NCI-H146 (cell line): ENCODE results near the gene ITGA1.
A peak's percentile ranks its signal among the peaks of the same experiment; 100 is the strongest.
"Not testable (repeated sequence)": the region's sequence is repeated elsewhere in the genome, so short reads cannot be mapped to it uniquely, and the experiment has no call there.

ENCODE experiments used
- DNase-seq: peaks from one replicate; lab custom pipeline; 2025; lab: John Stamatoyannopoulos, UW

The ITGA1 gene

DNA sequence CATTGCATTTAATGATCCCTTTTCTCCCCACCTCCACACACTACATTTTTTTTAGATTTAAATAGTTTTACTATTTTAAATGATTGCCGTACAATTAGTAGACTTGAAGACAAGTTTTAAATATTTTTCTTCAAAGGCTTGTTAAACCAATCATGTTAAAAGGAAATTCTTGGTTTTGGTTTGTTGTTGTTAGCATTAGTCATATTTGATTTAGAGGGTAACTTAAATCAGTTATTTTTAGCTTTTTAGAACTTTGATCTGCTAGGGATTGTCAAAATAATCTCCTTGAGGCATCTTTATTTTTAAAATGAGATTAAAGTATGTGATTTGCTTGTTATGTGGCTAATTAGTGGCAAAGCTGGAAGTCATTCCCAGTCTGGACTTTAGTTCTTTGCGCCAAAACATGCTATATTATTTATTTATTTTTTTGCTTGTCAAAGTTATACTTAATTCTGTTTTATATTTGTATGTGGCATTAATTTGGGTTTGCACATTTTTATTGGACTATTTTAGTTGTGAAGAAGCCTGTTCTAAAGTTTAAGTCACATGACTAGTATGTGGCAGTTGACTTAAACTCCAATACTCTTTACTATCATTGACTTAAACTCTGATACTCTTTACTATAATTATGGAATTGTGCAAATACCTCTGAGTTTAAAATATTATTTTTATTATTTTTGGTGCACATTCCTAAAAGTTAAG is 14.7 kb downstream of the ITGA1 start:
- no peak for DNase-seq

GRCh38 chr5:52802974-52803336 is 15.2 kb downstream of the ITGA1 start:
- DNase-seq, result no peak

DNA sequence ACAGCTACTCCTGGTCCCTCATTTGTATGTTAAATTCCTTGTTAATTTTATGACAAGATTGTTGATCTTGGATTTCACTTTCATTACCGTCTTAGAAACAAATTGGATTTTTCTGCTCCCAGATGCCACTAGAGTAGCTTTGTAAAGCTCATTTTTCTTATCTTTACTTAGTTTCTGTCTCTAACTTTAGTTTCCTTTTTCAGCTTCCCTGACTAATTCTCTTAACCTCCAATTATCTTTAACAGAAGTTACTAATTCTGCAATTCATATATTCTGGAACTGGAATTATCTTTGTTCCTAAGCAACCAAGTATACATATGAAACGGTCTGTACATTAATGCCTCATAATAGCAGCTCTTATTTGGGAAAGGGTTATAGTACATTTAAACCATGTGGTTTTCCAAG is 16.7 kb downstream of the ITGA1 start:
- DNase-seq, result no peak

DNA sequence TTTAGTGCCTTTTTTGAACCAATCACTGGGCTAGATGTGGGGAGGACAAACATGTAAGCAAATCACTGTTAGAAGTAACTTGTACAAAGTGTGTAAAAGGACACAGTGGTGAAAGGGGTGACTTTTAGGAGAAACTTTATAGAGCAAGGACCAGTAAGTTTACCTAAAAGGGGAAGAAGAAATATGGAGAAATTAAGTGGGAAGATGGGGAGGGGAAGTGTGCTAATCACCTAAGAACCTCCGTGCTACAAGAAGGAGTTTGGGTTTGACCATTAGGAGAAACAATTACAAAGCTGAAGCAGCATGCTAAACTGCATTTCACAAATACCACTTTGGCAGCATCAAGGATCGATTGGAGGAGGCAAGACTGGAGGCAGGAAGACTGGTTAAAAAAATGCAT is 17.3 kb downstream of the ITGA1 start:
- no peak for DNase-seq

- DNase-seq, result no peak
These were observed 17.9 kb downstream of the ITGA1 start for GRCh38 chr5:52805615-52806014.

- DNase-seq, result no peak
These were observed 19.3 kb downstream of the ITGA1 start for GRCh38 chr5:52807037-52807436.

- no peak for DNase-seq
These were observed 20.0 kb downstream of the ITGA1 start for GRCh38 chr5:52807723-52808122.

DNA sequence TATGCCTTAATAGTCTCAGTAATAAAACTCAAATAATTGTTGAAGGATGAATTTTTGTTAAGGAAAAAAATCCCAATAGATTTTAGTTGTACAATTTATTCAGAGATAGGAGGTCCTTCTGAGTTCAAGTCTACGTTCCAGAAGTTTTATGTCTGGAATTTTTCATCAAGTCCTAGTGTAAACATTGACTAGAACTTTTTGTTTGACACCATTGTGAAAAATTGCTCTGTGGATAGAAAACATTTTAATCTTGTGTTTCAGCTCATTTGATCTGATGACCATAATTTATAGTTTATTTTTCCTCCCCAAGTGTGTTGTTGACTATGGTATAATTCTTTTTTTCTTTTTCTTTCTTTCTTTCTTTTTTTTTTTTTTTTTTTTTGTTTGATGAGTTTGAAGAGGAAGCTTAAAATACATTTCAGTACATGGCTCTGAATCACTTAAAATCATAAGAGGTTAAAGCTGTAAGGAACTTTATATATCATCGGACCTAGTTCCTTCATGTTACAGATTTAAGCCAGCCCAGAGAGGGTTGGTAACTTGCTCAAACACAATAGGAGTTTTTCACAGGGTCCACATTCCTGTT is 20.7 kb downstream of the ITGA1 start:
- no peak for DNase-seq

- DNase-seq, result no peak
These were observed 22.2 kb downstream of the ITGA1 start for GRCh38 chr5:52809884-52810283.

- no peak for DNase-seq
These were observed 22.7 kb downstream of the ITGA1 start for GRCh38 chr5:52810426-52810825.

DNA sequence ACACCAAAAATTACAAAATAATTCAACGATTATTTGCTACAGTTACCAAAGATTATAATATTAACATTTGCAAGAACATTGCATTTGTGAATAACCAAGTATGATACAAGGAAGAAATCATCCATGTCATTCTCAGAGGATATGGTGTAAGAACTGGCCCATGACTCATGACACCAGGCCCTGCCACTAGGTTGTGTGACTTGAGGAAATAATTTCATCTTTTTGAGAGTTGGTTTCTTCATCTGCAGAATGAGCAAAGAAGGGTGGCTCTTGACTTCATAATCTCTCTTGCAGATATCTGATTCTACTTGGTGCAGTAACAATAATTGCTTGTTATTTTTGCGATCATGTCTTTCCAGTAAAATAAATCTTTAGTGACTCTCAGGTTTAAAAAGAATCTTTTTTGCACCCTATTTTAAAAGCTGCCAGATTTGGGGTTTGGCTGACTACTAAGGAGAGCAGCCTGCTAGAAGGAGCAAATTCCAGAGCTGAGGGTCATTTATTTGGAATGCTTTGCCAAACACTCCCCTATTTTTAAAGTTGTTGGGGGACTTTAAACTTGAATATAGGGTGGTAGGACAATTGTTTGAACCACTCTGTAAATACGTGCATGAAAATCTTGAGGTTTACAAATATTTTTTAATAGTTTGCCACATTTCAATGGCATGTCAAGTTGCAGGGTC is 23.5 kb downstream of the ITGA1 start:
- DNase-seq, result no peak

DNA sequence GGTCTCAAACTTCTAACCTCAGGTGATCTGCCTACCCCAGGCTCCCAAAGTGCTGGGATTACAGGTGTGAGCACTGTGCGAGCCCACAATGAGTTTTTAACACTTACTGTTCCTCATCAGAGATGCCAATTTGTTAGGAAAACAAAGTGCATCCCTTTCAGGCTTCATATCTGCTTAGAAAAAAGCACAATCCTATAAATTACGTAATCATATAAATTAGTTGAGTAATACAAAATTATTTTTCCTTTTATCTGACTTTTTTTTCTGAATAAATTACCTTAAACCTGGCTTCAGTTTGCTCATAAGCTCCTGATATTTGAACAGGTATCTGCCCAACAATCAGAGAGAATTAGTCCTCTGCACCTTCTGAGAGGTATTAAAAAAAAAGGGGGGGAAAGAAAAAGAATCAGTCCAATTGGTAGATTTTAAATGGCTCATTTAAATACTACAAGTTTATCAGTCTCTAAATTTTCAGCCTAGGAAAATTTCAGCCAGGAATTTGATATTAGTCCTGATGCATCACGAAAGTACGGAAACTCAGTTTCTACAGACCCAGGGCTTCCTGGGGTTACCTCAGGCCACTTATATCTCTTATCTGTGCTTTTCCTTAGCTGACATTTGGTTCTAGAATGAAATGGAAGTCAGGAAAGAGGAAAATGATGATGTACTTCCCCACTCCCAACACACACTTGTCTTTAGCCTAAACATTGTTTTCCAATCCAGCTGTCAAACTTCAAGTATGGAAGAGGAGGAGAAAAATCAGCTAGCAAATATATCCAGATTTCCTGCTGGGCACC is 26.8 kb downstream of the ITGA1 start:
- no peak for DNase-seq

GRCh38 chr5:52817818-52818217 is 30.1 kb downstream of the ITGA1 start:
- DNase-seq, result no peak

DNA sequence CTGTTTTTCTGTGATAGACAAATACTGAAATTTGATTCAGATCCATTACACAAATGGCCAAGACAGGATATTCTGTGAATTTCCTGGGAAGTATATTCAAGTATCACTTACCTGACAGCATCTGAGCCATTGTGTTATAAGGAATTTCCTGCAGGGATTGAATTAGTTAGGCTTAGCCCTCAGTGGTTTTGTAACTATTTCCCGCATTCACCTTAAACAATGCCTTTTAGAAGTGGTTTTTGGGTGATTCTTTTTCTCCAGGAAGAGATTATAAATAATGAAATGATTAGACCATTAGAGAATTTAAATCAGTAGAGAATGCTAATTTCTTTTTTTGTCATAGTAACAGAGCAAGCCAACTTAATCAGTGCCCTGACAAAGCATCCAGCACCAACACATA is 30.6 kb downstream of the ITGA1 start:
- no peak for DNase-seq

- DNase-seq, result not testable (repeated sequence)
These were observed 31.1 kb downstream of the ITGA1 start for GRCh38 chr5:52818807-52819206.

- DNase-seq, result no peak
These were observed 34.2 kb downstream of the ITGA1 start for GRCh38 chr5:52821901-52822300.

DNA sequence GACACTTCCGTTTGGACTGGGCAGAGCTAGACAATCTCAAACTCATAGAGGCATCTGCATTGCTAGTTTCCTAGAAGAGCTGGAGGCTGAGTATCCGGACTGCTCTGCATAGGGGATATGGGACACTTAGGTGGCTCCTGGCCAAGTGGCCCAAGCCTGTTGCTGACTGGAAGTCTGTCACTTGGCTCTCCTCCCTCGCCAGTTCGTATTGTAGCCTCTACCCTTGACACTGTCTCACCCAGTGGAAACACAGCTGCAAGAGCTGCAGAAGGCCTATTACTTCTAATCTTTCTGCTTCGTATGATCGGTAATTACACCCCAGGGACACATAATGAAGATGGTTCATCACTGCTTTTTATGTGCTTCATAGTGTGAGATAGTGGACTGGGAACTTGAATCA is 34.7 kb downstream of the ITGA1 start:
- peak; percentile 36 for DNase-seq

DNA sequence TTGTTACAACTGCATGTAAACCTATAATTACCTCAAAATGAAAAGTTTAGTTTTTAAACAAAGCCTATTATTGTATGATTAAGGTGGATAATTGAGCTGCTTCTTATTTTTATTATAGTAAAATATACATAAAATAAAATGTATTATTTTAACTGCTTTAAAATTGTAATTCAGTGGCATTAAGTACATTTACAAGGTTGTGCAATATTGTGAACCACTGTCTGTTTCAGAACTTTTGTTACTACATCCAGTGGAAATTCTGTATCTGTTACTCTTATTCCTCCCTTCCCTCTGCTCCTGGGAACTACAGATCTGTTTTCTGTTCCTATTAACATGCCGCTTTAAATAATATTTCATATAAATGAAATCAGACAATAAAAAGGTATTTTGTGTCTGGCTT is 37.1 kb downstream of the ITGA1 start:
- no peak for DNase-seq

DNA sequence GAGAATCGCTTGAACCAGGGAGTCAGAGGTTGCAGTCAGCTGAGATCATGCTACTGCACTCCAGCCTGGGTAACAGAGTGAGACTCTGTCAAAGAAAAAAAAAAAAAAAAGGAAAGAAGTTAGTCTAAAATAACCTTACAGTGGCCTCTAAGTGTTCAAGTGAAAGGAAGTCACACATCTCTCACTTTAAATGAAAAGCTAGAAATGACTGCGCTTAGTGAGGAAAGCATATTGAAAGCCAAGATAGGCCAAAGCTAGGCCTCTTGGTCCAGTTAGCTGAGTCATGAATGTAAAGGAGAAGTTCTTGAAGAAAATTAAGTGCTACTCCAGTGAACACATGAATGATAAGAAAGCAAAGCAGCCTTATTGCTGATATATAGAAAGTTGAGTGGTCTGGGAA is 38.1 kb downstream of the ITGA1 start:
- no peak for DNase-seq

DNA sequence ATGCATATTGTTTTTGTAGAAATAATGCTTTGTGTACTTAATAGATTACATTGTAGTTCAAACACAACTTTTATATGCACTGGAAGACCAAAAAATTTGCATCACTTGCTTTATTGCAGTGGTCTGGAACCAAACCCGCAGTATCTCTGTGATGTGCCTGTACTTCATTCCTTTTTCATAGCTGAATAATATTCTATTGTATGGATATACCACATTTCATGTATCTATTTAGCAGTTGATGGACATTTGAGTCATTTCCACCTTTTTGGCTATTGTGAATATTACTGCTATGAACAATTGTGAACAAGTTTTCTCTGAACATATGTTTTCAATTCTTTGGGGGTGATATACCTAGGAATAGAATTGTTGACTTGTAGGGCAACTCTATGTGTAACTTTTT is 40.1 kb downstream of the ITGA1 start:
- no peak for DNase-seq

GRCh38 chr5:52829664-52830063 is 41.9 kb downstream of the ITGA1 start:
- DNase-seq, result no peak

- DNase-seq, result no peak
These were observed 42.9 kb downstream of the ITGA1 start for GRCh38 chr5:52830650-52831049.
